Activated T-cell treated with anti-CD3 and anti-CD28 coated beads for 1 hour (primary cell): ENCODE data around the gene ZNF827.

Experiments used
- DNase-seq: peaks from one replicate; pipeline ENCODE4 v3.0.0-alpha.2; 2020; ENCODE audit warnings: low read depth

The ZNF827 gene

DNA sequence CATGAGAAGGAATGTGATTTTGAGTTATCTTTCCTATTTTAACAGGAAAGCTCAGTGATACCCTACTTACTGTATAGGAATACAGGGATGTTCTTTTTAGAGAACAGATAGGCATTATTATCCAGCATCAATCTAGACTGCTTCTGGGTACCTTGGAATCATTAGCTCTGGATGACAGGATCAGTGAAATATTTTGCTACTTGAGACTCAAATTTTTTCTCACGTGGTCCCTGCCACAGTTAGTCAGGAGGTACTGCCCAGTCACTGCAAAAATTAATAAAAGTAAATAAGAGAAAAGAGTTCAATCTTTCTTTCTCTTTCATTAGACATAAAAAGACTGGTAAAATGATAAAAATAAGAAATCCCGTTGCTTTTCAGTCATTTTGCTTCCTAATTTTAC, 5.5 kb downstream of the ZNF827 start:
- DNase-seq = no peak

DNA sequence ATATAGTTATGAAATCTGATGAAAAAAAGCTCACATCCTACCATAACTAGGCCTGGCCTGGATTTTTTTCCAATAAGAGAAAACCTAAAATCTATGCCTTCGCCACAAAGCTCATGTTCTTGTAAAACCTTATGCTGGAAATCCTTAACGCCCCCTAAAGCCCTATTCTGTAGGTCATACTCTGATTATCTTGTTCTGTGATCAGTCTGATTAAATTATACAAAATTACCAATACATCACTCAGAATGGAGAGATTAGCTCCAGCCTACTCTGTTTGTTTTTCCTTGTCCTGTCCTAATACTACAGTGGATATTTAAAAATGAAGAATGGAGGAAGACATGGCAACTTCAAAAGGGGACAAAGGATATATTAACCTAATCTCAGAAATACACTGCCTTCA, 7.2 kb downstream of the ZNF827 start:
- DNase-seq = no peak

DNA sequence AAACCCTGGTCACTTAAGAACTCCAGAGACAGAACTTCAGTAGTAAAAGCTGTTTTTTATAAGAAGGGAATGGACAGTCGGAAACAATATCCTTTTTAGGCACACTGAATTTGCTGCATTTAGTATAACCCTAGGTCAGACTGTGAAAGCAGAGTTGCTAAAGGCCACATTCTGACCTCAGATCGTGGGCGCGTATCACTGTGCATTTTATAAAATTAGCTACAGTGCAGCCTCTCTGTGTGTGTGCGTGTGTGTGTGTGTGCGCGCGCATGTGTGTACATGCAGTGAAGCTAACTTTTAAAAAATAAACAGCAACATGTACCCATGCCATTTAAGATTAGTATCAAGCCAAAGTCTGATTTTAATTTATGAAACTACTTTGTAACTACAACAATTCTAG, 8.0 kb downstream of the ZNF827 start:
- no peak for DNase-seq

DNA sequence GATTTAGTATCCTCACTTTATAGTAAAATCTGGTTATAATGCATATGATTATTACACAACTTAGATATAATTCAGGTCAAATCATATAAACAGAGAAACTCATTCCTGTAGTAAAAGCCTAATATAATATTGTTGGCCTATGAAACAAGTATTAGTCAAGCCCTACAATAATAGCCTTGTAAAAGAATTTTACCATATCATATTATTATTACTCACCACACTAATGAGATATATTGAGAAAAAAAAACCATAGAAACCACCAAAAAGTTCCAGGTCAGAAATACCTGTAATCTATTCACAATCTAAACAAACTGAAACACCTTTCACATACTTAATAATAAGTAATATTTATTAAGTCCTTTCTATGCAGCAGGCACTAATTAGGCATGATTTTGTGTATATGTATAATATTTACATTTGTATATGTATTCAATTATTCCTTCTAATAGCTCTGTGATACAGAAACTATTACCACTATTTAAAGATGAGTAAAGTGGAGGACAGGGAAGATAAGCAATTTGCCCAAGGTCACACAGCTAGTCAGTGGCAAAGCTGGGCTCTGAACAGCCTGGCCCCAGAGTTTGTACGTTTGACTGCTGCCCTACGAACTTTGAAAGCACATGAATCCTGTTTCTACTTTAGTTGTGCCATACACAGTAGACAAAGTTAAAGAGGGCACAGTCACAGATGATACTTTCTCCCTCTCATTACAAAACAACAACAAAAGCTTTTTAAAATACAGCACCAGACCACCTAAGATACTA, 9.0 kb downstream of the ZNF827 start:
- DNase-seq = no peak

DNA sequence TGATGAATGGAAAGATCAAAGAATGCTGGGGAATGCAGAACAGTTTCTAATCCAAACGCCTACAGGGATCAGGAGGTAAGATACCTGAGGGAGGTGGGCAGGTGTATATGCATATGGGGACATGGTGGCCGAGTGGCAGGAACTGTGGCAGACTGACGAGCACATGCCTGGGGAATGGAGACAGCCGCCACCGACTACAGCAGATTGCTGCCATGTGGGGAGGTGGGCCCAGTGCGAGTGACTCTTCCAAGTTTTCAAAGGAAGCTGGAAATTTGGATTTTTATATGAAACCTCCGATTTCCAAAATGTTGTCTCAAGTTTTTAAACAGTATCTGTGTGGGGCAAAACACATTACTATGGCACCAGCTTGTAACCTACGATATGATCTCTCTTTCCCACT, 9.9 kb downstream of the ZNF827 start:
- no peak for DNase-seq

DNA sequence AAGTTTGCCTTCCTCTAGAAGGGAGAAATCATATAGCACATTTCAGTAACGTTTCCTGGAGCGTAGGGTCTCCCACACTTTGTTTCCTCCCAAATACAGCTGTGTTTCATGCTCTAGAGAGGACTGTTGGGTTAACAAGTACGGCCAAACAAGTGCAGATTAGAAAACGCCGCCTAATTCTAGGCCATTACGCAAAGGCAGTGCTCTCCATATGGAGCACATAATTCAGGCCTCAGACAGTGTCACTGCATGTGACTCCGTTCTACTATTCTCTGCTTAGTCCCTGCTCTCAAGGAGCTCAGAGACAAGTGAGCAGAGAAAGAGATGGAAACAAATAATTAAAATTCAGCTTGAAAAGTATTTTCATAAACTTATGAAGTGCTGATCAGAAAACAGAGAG, 11.6 kb downstream of the ZNF827 start:
- DNase-seq = no peak

DNA sequence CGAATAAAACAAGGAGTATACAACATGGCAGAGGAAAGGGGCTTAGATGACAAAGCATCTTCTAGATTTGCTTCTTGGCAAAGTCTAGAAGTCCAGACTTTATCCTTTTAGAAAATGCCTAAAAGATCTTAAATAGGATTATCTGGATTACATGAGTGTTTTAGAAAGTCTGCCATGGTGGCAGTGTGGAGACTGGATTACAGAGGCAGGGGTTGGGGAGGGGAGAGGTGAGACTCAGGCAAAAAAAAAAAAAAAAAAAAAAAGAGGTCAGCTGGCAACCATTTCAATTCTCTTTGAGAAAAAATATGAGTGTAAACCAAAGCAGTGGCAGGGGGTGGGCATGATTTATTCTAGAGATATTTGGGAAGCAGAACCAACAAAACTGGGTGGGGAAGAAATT, 17.4 kb downstream of the ZNF827 start:
- no peak for DNase-seq

DNA sequence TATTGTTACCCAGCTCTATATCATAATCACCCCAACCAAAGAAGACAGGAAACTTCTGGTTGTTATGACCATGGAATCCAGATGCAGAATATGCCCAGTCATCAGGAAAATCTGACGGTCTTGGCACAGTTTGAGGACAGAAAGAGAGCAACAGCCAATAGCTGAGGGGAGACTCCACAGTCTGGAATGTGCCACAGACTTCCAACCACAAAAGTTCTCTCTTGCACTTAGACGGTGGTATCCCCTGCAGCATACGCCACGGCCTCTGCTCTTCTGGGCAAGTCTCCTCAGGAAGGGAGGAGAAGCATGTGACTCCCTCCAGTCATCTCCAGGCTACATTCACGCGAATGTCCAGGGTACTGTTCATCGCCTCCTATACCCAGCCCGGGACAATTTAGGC, 18.4 kb downstream of the ZNF827 start:
- no peak for DNase-seq

DNA sequence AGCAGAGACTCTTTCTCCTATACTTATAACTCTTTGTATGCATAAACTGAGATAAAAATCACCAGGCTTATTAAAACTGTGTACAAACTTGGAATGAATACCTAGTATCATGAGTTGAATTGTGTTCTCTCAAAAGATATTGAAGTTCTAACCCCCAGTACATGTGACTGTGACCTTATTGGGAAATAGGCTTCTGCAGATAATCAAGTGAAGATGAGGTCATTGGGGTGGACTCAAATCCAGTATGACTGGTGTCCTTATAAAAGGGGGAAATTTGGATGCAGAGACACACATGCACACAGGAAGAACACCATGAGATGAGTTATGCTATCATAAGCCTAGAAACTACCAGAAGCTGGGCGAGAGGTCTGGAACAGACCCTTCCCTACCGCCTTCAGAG, 26.2 kb downstream of the ZNF827 start:
- no peak for DNase-seq

DNA sequence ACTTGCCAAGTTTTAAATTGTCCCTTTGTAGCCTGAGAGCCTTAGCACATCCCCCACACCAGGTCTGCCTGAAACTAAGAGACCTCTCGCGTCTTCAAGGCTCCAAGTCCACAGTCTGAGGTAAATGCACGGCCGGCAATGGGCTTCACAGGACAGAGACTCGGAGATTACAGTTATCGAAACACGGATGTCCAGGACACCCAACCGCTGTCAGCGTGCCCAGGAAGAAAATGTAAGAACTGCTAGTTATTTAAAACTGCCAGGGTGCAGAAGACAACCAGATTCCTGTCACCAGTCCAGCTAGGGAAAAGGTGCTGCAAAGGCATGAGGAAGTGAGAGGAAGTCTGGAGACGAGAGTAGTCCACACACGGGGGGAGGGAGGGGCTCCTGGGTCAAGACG, 28.9 kb downstream of the ZNF827 start:
- DNase-seq = no peak

DNA sequence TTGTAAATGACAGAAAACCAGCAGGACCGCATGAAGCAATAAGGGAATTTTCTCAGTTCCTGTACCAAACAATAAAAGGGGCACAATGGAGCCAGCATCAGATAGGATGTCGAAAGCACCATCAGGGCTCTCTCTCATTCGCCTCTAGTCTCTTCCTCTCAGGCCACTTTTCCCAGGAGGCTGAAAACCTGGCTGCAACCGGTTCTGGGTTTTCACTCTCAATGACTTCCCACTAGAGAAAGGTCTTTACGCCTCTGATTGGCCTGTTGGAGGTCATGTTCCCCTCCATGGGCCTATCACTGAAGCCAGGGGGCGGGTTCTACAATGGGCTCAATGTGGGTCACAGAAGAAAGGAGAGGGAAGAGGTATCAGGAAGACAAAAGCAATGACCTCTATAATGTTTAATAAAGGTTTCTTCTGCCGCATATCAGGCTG, 29.3 kb downstream of the ZNF827 start:
- no peak for DNase-seq

DNA sequence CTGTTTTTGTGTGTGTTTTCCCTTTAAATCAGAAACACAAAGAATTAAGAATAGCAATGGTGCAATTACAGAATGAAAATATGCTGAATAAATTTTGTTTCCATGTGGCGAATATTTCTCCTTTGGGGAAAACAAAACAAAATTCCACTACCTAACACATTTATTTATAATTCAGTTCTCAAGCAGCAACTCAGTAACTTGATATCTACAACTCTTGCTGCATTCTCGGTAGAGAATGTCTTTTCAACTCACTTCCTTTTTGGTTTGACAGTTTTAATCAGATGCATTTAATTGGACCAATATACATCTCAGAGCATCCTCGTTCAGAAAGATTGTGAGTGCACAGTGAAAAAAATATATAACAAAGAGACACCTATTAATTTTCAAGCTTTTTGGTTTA, 30.8 kb downstream of the ZNF827 start:
- DNase-seq = no peak

DNA sequence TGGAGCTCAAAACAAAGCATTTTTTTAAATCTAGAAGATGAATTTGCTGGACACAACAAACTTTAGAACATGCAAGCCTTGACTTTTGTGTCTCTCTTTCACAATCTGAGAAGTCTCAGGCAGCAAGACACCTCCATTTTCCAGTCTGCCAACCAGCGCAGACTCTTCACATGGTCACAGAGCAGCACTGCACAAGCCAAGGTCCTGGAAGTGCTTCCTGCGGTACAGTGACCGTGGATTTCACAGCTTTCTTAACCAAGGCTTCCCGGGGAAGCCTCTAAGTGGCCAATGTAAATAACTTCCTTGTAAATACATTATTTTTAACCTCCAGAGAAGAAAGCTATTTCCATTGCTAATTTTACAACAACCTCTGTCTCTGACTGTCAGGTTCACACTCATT, 31.2 kb downstream of the ZNF827 start:
- no peak for DNase-seq

DNA sequence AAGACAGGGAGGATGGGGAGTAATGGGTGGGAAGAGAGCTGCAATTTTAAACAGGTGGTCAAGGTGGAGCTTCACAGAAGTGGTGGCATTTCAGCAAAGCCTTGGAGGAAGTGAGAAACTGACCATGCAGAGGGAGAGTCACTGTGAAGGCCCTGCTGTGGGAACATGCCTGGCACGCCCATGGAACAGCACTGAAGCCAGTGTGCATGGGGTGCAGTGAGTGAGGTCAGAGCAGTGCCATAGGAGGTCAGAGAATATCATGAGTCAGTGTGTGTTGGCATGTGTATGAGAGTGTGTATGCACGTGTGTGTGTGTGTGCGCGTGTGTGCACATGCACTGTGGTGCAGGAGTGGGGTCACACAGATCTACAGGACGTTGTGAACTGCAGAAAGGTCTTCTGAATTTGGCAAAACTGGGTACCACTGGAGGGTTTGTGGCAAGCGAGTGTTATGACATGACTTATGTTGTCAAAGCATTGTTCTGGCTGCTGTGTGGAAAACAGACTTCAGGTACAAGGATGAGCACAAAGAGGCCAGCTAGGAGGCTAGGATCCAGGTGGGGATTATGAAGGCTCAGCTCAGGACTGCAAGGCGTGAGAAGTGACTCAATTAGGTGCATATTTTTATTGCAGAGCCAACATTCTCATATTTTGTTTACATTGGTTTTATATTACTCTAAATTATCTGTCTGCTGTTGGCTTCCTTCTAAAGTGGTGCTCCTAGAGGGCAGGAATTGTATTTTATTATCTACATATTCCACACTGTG, 34.0 kb downstream of the ZNF827 start:
- DNase-seq = no peak

DNA sequence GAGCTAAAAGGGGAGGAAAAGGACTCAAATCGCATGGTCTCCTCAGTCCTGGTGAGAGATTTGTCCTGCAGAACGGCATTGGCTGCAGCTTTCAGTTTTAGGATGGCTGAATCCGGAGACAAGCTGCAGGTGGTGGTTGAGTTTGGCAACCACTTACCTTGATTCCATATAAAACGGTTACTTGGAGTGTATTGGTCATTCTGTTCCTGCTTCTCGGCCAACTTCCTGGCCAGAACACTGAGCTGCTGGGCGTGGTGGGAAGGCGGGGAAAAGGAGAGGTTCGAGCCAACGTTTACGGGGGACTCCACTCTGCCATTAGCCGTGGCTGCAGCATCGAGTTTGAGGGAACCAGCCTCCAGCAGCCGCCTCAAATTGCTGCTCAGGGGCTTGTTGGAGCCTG, 36.1 kb downstream of the ZNF827 start:
- DNase-seq = no peak

DNA sequence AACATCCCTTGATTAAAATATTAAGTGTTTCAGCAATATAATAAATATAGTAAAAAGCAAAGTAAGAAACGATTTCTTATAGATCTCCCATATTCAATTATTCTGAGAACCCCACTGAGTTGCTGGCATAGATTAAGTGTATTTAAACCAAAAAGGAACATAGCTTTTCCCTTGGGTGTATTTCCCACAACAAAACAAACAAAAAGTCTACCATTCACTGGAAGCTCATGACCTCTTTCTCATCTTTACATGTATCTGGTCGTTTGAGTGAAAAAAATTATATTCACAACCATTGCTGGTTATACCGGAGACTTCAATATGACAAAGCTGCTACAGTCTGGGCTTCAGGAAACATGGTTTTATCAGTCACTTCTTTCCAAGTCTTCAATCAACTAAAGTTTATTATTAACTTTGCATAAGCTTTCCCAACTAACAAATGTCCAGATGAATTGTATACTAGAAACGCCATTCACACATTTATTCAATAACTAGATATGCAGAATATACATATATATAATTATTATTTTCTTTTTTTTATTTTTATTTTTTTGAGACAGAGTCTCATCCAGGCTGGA, 38.6 kb downstream of the ZNF827 start:
- DNase-seq = no peak

DNA sequence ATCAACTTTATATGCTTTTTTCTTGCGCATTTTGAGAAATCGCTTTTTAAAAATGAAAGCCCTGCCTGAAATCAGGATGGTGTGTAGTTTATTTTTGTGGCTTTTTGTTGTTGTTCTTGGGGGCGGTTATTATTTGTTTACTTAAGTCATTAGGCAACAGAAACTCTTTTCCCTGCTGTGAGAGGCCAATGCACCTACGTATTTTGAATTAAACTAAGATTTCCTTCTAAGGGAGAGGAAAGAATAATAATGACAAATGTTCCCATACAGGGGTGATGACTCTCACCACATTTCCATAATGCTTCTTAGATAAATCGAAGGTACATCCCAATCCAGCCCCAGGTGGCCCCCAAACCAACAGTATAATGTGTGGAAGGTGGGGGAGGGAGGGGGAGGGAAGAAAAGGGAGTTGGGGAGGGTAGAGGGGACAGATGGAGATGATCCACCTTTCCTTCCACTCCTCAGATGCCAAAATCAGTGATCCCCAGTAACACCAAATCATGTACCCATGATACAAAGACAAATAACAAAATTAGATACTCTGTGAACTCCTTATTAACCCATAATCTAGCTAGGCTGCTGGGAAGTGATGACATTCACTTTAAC, 39.6 kb downstream of the ZNF827 start:
- no peak for DNase-seq

DNA sequence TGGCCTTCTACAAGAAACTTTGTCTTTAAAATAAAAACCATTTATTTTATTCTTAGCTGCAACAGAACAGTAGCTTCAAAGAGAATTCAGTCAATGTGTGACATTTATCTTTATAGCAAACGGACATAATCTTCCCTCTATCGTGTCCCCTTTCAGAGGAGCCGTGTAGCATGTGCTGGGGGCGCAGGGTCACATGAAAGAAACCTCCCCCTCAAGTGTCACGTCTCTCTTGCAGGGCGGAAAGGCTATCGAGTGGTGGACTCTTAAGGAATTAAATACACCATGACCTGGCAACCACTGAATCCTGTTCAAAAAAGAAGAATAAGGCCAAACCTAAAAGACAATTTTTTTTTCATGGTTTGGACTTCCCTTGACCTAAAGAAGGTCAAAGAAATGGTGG, 40.2 kb downstream of the ZNF827 start:
- no peak for DNase-seq

DNA sequence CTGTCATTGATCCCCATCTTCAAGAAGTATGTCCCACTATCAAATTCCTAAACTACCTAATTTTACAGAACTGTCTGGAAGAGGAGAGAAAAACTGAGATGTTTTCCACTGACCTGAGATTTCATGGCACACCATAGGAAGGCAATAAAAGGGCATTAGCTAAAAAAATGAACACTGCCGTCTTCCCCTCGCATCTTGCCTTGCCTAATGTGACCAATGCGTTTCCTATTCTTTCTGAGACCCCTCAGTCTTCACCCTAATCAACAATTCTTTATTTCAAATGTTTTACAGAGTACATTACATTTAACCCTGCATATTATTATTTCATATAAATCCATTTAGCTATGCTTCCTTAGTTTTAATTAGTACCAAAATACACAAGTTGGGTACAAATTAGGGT, 43.6 kb downstream of the ZNF827 start:
- DNase-seq = no peak

DNA sequence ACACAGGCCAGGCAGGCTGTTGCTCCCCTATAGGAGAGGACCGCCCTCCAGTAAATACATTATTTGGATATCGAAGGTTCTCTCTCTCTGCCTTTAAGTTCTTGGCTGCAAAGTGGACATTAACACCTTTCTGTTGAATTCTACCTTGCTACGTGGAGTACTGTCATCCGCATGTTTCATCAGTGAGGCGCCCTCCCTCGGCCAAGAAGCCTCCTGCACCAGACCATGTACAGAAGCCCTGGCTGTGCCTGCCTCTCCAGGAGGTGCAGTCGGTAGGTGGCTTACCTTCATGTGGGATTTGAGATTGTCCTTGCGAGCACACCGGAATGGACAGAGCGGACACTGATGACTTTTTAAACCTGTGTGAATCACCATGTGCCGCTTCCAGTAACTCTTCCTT, 46.7 kb downstream of the ZNF827 start:
- no peak for DNase-seq

DNA sequence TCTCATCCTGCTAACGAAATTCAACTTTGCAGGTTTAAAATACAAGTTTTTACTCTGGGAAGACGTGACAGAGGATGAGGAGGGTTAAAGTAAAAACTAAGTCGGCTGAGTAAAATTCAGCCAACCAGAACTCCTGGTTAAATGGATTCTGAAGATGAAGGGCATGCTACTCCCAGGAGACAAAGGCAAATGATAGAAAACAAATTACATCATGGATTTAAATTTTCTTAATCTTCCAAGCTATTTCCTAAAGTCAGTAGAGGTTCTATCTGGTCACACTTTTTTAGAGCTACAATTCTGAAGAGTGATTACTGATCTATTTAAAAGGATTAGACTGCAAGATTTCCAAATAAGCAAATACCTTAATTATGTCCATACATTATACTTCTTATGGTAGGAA, 47.9 kb downstream of the ZNF827 start:
- no peak for DNase-seq

DNA sequence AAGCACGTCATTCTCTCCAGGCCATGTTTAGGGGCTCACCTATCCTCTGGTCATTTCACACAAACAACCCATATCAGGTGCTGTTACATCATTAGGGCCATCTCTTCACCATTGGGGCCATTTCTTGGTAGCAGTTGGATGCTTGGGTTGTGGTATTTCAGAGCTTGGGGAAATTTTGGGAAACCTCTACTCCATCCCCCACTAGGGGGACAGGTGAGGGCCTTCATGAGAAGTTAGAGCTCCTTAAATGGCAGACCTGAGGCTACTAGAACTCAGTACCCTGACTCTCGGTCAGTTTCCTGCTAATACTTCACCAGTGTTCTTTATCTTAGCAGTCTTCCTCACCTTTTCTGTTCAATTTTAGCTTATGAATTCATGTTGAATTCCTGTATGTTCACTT, 50.2 kb downstream of the ZNF827 start:
- DNase-seq = no peak
